GM18951 (cell line): Measurements from ENCODE around the gene LANCL1.

Experiments used
- POLR2A ChIP-seq: IDR thresholded peaks from 4 replicates; pipeline ENCODE4 v1.6.1; 2011; ENCODE audit warnings: mild to moderate bottlenecking; ENCODE audit not compliant: insufficient read length, insufficient read depth; ENCODE audit errors: extremely low read depth
- in situ Hi-C: fragments of 300-500 bp; cut with MboI; formaldehyde crosslinking; loops from one replicate; pipeline ENCODE4 v1.12.0; 2022; ENCODE audit warnings: low sequenced_read_pairs, mixed read lengths, inconsistent platforms; ENCODE audit not compliant: unreplicated experiment

Gene LANCL1

GRCh38 chr2:210399440-210400041, 77.0 kb downstream of the LANCL1 start:
- in situ Hi-C loops, result no loop called here
- TF ChIP-seq POLR2A, result no peak

GRCh38 chr2:210392469-210392881, 84.1 kb downstream of the LANCL1 start:
- TF ChIP-seq POLR2A, result no peak
- in situ Hi-C loops, result no loop called here

- in situ Hi-C loops, result no loop called here
- TF ChIP-seq POLR2A, result no peak
Measured at GRCh38 chr2:210389856-210390255, 86.7 kb downstream of the LANCL1 start.

- in situ Hi-C loops, result no loop called here
- no peak for TF ChIP-seq POLR2A
Measured at GRCh38 chr2:210388148-210388547, 88.4 kb downstream of the LANCL1 start.

- TF ChIP-seq POLR2A, result no peak
- in situ Hi-C loops, result no loop called here
Measured at GRCh38 chr2:210387074-210387473, 89.5 kb downstream of the LANCL1 start.
